Upper lobe of left lung (tissue), 6 donors: ENCODE results near the gene BRI3BP. TPM values are rescaled to one million over a fixed set of nuclear protein-coding genes. Genes with fewer than 3 reads are reported as not detected.

Experiments used
- ATAC-seq, 2 donors: fragments of 200-7000 bp; cut with Tn5 transposase; one replicate each; pipeline ENCODE4 v1.9.1; 2022; ENCODE audit warnings: mild to moderate bottlenecking in 2 of 2, moderate library complexity in 2 of 2; ENCODE audit not compliant: low FRiP score in 2 of 2
- DNase-seq, 2 donors: peaks; one replicate each; pipeline ENCODE4 v3.0.0-alpha.2; 2019 to 2020
- H3K27ac ChIP-seq, 4 donors: fragments of 200-600 bp; sonication (generic); one replicate each; pipeline ENCODE4 v1.5.1; 2016 to 2019
- H3K27me3 ChIP-seq, 4 donors: fragments of 200-600 bp; sonication (generic); one replicate each; pipeline ENCODE4 v1.5.1; 2017 to 2019
- H3K36me3 ChIP-seq, 4 donors: fragments of 200-600 bp; sonication (generic); one replicate each; pipeline ENCODE4 v1.5.1; 2016 to 2019
- H3K4me1 ChIP-seq, 4 donors: fragments of 200-600 bp; sonication (generic); one replicate each; pipeline ENCODE4 v1.5.1; 2018 to 2019
- H3K4me3 ChIP-seq, 4 donors: fragments of 200-600 bp; sonication (generic); one replicate each; pipeline ENCODE4 v1.5.1; 2017 to 2019; ENCODE audit warnings: mild to moderate bottlenecking in 2 of 4, moderate library complexity in 1 of 4
- H3K9me3 ChIP-seq, 4 donors: fragments of 200-600 bp; sonication (generic); one replicate each; pipeline ENCODE4 v1.5.1; 2018 to 2019
- CTCF ChIP-seq, 6 experiments: fragments of 450-650 bp in 4 of 6; fragments of 200-600 bp in 2 of 6; sonication (generic) in 2 of 6; IDR thresholded peaks; one replicate each; pipeline ENCODE4 v1.5.1; 2016 to 2019; ENCODE audit warnings: antibody characterized with exemption in 6 of 6
- EP300 ChIP-seq, 4 donors: sonication (generic); formaldehyde crosslinking; IDR thresholded peaks; one replicate each; pipeline ENCODE4 v1.5.1; 2017; ENCODE audit warnings: antibody characterized with exemption in 4 of 4, control low read depth in 2 of 4
- POLR2A ChIP-seq, 4 donors: fragments of 450-650 bp; IDR thresholded peaks; one replicate each; pipeline ENCODE4 v1.5.1; 2016 to 2017; ENCODE audit warnings: antibody characterized with exemption in 4 of 4, mild to moderate bottlenecking in 2 of 4
- POLR2AphosphoS5 ChIP-seq, 2 donors: sonication (generic); formaldehyde crosslinking; IDR thresholded peaks; one replicate each; pipeline ENCODE4 v1.5.1; 2017; ENCODE audit warnings: antibody characterized with exemption in 2 of 2
- WGBS, 2 donors: methylation state at CpG; one replicate each; pipeline ENCODE4 v1.1.5; 2017 to 2018; 5-methylcytosine and 5-hydroxymethylcytosine counted together
- total RNA-seq, 6 donors: library from RNA; depleted of rRNA in 4 of 6; stranded (reverse); fragments of >200 nt in 4 of 6; gene quantifications; one replicate each; pipeline versions ENCODE4 v1.1.0 to v1.2.1, GENCODE V29; 2016 to 2021
- donor health status: DM: no; HTN: no; CAD: no; lungs with moderate emphysema.
- donor health status: DM: no; HTN: yes; CAD: no; lungs with severe emphysema.

The BRI3BP gene
- total RNA-seq, result 1 to 10 TPM; 3.1 to 8.5 (median 6.7) TPM

- Histone ChIP-seq H3K9me3 (no peaks in the 10 kb centered on the region), H3K27me3 (no peaks in the 10 kb centered on the region), H3K36me3 (no peaks in the 10 kb centered on the region), H3K4me1 (peaks cover 18 to 27% (median 21%) of the 10 kb centered on the region in 4 donors), H3K4me3 (peak within 1 kb of the TSS; percentile 70 to 95 (median 81)), H3K27ac (peak within 1 kb of the TSS in 1 of 4 donors; percentile 72)
- 0 to 4% methylated on average over 6 to 14 of the region's 112 CpGs for WGBS, 2 donors
- DNase-seq (peak; percentile 68 to 96), ATAC-seq (peak in 1 of 2 donors; percentile 57)
- TF ChIP-seq EP300 (IDR thresholded peaks at IDR 0.05), result no peak
- TF ChIP-seq POLR2A (IDR thresholded peaks at IDR 0.05), result peak in 1 of 4 donors; percentile 9
- TF ChIP-seq POLR2AphosphoS5 (IDR thresholded peaks at IDR 0.05), result no peak
- TF ChIP-seq CTCF (IDR thresholded peaks at IDR 0.05), result peak in 1 of 6 experiments; percentile 9
Observed at GRCh38 chr12:124993626-124994436, at the start of gene BRI3BP. Gene BRI3BP, plus strand, starts transcription at chr12:124993645. Its CDS starts 146 bp downstream, at chr12:124993791.

- Histone ChIP-seq H3K9me3 (no peaks in the 10 kb centered on the region), H3K27me3 (no peaks in the 10 kb centered on the region), H3K4me1 (no peaks in the 10 kb centered on the region), H3K27ac (no peak overlapping the region), H3K36me3 (peaks cover 11 to 55% (median 36%) of the 10 kb centered on the region in 4 donors), H3K4me3 (no peak overlapping the region)
- TF ChIP-seq POLR2AphosphoS5 (IDR thresholded peaks at IDR 0.05) (no peak), EP300 (IDR thresholded peaks at IDR 0.05) (no peak), CTCF (IDR thresholded peaks at IDR 0.05) (no peak), POLR2A (IDR thresholded peaks at IDR 0.05) (no peak)
- DNase-seq (no peak), ATAC-seq (no peak)
- WGBS, 2 donors, result 85 to 92% methylated on average over 7 to 10 of the region's 10 CpGs
Observed at GRCh38 chr12:124946447-124946793, 47.0 kb upstream of the BRI3BP start.

GRCh38 chr12:124947013-124947412 is 46.4 kb upstream of the BRI3BP start:
- Histone ChIP-seq H3K27ac (no peak overlapping the region), H3K9me3 (no peaks in the 10 kb centered on the region), H3K36me3 (peaks cover 11 to 61% (median 39%) of the 10 kb centered on the region in 4 donors), H3K27me3 (no peaks in the 10 kb centered on the region), H3K4me3 (no peak overlapping the region), H3K4me1 (no peaks in the 10 kb centered on the region)
- WGBS, 2 donors, result 74 to 87% methylated on average over 3 to 11 of the region's 11 CpGs
- TF ChIP-seq POLR2A (IDR thresholded peaks at IDR 0.05) (no peak), CTCF (IDR thresholded peaks at IDR 0.05) (no peak), EP300 (IDR thresholded peaks at IDR 0.05) (no peak), POLR2AphosphoS5 (IDR thresholded peaks at IDR 0.05) (no peak)
- DNase-seq (no peak), ATAC-seq (no peak)

- no peak overlapping the region for H3K27ac ChIP-seq
- TF ChIP-seq CTCF (IDR thresholded peaks at IDR 0.05) (no peak), EP300 (IDR thresholded peaks at IDR 0.05) (no peak), POLR2A (IDR thresholded peaks at IDR 0.05) (no peak), POLR2AphosphoS5 (IDR thresholded peaks at IDR 0.05) (no peak)
- peaks cover 11 to 69% (median 44%) of the 10 kb centered on the region in 4 donors for H3K36me3 ChIP-seq
- no peaks in the 10 kb centered on the region for H3K9me3 ChIP-seq
- H3K4me3 ChIP-seq, result no peak overlapping the region
- WGBS, 2 donors, result 89 to 93% methylated on average over 7 to 20 of the region's 20 CpGs
- ATAC-seq (no peak), DNase-seq (no peak)
- no peaks in the 10 kb centered on the region for H3K27me3 ChIP-seq
- H3K4me1 ChIP-seq, result no peaks in the 10 kb centered on the region
Observed at GRCh38 chr12:124947561-124948398, 45.7 kb upstream of the BRI3BP start.
